ENCODE results near the gene BTBD9. TPM values are rescaled to one million over a fixed set of nuclear protein-coding genes. Genes with fewer than 3 reads are reported as not detected.

Gene BTBD9
- total RNA-seq, 4 donors from 2014 or later: 17.3 to 50.3 (median 37.8) TPM

DNA sequence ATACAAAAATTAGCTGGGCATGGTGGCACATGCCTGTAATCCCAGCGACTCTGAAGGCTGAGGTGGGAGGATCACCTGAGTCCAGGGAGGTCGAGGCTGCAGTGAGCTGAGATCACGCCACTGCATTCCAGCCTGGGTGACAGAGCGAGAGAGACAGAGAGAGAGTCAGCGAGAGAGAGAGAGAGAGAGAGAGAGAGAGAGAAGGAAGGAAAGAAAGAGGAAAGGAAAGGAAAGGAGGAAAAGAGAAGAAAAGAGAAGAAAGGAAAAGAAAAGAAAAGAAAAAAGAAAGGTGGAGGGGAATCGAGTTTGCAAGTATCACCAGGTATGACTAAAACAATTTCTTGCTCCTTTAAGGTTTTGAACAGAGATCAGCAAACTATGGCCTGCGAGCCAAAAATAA, 152.3 kb downstream of the BTBD9 start:
- Histone ChIP-seq H3K36me3 (no peaks in the 10 kb centered on the region), H3K9me3 (no peaks in the 10 kb centered on the region), H3K27me3 (no peaks in the 10 kb centered on the region), H3K4me3 (no peak overlapping the region), H3K4me1 (no peaks in the 10 kb centered on the region), H3K27ac (no peak overlapping the region)
- no peak for TF ChIP-seq POLR2A (IDR thresholded peaks at IDR 0.05)
- TF ChIP-seq, protein P1, sequence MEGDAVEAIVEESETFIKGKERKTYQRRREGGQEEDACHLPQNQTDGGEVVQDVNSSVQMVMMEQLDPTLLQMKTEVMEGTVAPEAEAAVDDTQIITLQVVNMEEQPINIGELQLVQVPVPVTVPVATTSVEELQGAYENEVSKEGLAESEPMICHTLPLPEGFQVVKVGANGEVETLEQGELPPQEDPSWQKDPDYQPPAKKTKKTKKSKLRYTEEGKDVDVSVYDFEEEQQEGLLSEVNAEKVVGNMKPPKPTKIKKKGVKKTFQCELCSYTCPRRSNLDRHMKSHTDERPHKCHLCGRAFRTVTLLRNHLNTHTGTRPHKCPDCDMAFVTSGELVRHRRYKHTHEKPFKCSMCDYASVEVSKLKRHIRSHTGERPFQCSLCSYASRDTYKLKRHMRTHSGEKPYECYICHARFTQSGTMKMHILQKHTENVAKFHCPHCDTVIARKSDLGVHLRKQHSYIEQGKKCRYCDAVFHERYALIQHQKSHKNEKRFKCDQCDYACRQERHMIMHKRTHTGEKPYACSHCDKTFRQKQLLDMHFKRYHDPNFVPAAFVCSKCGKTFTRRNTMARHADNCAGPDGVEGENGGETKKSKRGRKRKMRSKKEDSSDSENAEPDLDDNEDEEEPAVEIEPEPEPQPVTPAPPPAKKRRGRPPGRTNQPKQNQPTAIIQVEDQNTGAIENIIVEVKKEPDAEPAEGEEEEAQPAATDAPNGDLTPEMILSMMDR (IDR thresholded peaks at IDR 0.05): no peak
- DNase-seq: no peak

DNA sequence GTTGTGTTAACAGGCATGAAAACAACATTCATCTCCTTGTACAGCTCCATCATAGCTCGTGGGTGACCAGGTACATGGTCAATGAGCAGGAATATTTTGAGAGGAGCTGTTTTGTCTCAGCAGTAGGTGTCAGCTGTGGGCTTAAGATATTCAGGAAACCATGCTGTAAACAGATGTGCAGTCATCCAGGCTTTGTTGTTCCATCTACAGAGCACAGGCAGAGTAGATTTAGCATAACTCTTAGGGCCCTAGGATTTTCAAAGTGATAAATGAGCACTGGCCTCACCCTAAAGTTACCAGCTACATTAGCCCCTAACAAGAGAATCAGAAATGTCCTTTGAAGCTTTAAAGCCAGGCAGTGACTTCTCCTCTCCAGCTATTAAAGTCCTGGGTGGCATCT, 154.2 kb downstream of the BTBD9 start:
- no peaks in the 10 kb centered on the region for H3K4me1 ChIP-seq
- TF ChIP-seq POLR2A (IDR thresholded peaks at IDR 0.05): no peak
- TF ChIP-seq, protein P1 (IDR thresholded peaks at IDR 0.05): no peak
- H3K27me3 ChIP-seq: no peaks in the 10 kb centered on the region
- no peak overlapping the region for H3K4me3 ChIP-seq
- H3K36me3 ChIP-seq: no peaks in the 10 kb centered on the region
- no peaks in the 10 kb centered on the region for H3K9me3 ChIP-seq
- H3K27ac ChIP-seq: no peak overlapping the region
- DNase-seq: no peak

GRCh38 chr6:38484656-38485055, 155.1 kb downstream of the BTBD9 start:
- Histone ChIP-seq H3K4me3 (no peak overlapping the region), H3K27ac (no peak overlapping the region), H3K27me3 (no peaks in the 10 kb centered on the region), H3K9me3 (no peaks in the 10 kb centered on the region), H3K36me3 (no peaks in the 10 kb centered on the region), H3K4me1 (no peaks in the 10 kb centered on the region)
- no peak for DNase-seq
- TF ChIP-seq, protein P1 (IDR thresholded peaks at IDR 0.05): no peak
- no peak for TF ChIP-seq POLR2A (IDR thresholded peaks at IDR 0.05)

- TF ChIP-seq POLR2A (IDR thresholded peaks at IDR 0.05): no peak
- TF ChIP-seq, protein P1 (IDR thresholded peaks at IDR 0.05): no peak
- Histone ChIP-seq H3K4me1 (no peaks in the 10 kb centered on the region), H3K9me3 (no peaks in the 10 kb centered on the region), H3K4me3 (no peak overlapping the region), H3K36me3 (no peaks in the 10 kb centered on the region), H3K27me3 (no peaks in the 10 kb centered on the region), H3K27ac (no peak overlapping the region)
- DNase-seq: no peak
These were observed 156.2 kb downstream of the BTBD9 start for GRCh38 chr6:38483526-38483925.

- TF ChIP-seq, protein P1 (IDR thresholded peaks at IDR 0.05): no peak
- TF ChIP-seq POLR2A (IDR thresholded peaks at IDR 0.05): no peak
- Histone ChIP-seq H3K9me3 (no peaks in the 10 kb centered on the region), H3K4me3 (no peak overlapping the region), H3K36me3 (no peaks in the 10 kb centered on the region), H3K27ac (no peak overlapping the region), H3K4me1 (no peaks in the 10 kb centered on the region), H3K27me3 (no peaks in the 10 kb centered on the region)
- DNase-seq: no peak
These were observed 157.3 kb downstream of the BTBD9 start for GRCh38 chr6:38482466-38482865.

DNA sequence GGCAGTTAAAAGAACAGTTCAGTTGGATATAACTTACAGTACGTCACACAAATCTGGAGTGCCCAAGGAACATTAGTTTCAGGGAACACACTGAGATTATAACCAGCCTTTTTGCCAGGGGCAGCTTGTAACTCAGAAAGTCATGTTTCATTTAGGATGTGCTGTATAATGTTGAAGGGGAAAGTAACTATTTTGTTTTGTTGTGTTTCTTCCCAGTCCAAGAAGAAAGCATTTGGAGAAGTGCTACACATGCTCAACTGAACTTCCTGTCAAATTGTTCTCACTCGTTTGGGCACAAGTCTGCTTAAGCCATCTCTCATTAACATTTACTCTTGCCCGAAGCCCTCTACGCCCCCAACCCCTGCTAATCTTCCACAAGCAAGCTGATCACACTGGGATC, 157.9 kb downstream of the BTBD9 start:
- TF ChIP-seq POLR2A (IDR thresholded peaks at IDR 0.05): no peak
- TF ChIP-seq, protein P1 (IDR thresholded peaks at IDR 0.05): no peak
- Histone ChIP-seq H3K27me3 (no peaks in the 10 kb centered on the region), H3K36me3 (no peaks in the 10 kb centered on the region), H3K4me3 (no peak overlapping the region), H3K9me3 (no peaks in the 10 kb centered on the region), H3K4me1 (no peaks in the 10 kb centered on the region), H3K27ac (no peak overlapping the region)
- no peak for DNase-seq

All from Peyer's patch (tissue), 4 donors.